IMR-90 (cell line): Measurements from ENCODE around the gene ANK2. TPM values are rescaled to one million over a fixed set of nuclear protein-coding genes. Genes with fewer than 3 reads are reported as not detected.

Experiments
- ATAC-seq: fragments of 200-7000 bp; cut with Tn5 transposase; 2 replicates; pipeline ENCODE4 v1.9.1; 2020; ENCODE audit warnings: low read depth, mild to moderate bottlenecking, moderate library complexity
- BruUV-seq: library from RNA; stranded (reverse); fragments of 400-500 nt; replicated peaks from 2 replicates; lab custom pipeline; 2021; lab: Mats Ljungman, UMichigan
- CTCF ChIA-PET: fragments of 300-600 bp; formaldehyde crosslinking; extraction: SDS; loops from one replicate; lab custom pipeline; 2021; ENCODE audit warnings: antibody characterized with exemption; lab: Yijun Ruan, JAX
- POLR2A ChIA-PET: fragments of 300-600 bp; sonication (Branson Sonifier 250); formaldehyde crosslinking; loops from one replicate; lab custom pipeline; 2022; ENCODE audit warnings: antibody characterized with exemption; ENCODE audit not compliant: unreplicated experiment; lab: Charles Lee
- DNase-seq: peaks from one replicate; pipeline ENCODE4 v3.0.0; 2013
- H2AFZ ChIP-seq: replicated peaks from 2 replicates; pipeline ENCODE3; 2013; ENCODE audit warnings: low read length, mild to moderate bottlenecking; ENCODE audit not compliant: poor library complexity
- H2AK5ac ChIP-seq: 2 replicates; pipeline ENCODE4 v1.6.1; 2013; ENCODE audit warnings: low read depth, low read length, inconsistent platforms
- H2AK9ac ChIP-seq: replicated peaks from 2 replicates; pipeline ENCODE3; 2013; ENCODE audit warnings: mild to moderate bottlenecking, low read depth, low read length, moderate library complexity; ENCODE audit not compliant: poor library complexity
- H2BK120ac ChIP-seq: 2 replicates; pipeline ENCODE4 v1.6.1; 2013; ENCODE audit warnings: low read depth, low read length, inconsistent platforms
- H2BK15ac ChIP-seq: 3 replicates; pipeline ENCODE4 v1.6.1; 2013; ENCODE audit warnings: low read depth, low read length, inconsistent platforms
- H2BK20ac ChIP-seq: 2 replicates; pipeline ENCODE4 v1.6.1; 2013; ENCODE audit warnings: low read depth, mild to moderate bottlenecking, inconsistent platforms, low read length, moderate library complexity
- H2BK5ac ChIP-seq: 2 replicates; pipeline ENCODE4 v1.6.1; 2013; ENCODE audit warnings: mild to moderate bottlenecking, low read depth, low read length, inconsistent platforms; ENCODE audit not compliant: poor library complexity, severe bottlenecking
- H3K14ac ChIP-seq: replicated peaks from 2 replicates; pipeline ENCODE4 v1.6.1; 2013; ENCODE audit warnings: low read depth, low read length, inconsistent platforms
- H3K18ac ChIP-seq: 2 replicates; pipeline ENCODE4 v1.6.1; 2013; ENCODE audit warnings: low read depth, low read length, control low read depth
- H3K23ac ChIP-seq: 2 replicates; pipeline ENCODE4 v1.6.1; 2013; ENCODE audit warnings: low read depth, low read length, inconsistent platforms
- H3K27ac ChIP-seq: 2 replicates; pipeline ENCODE4 v1.5.1; 2013; ENCODE audit warnings: mild to moderate bottlenecking, control low read depth, low read length; ENCODE audit not compliant: insufficient read depth
- H3K27me3 ChIP-seq: 2 replicates; pipeline ENCODE4 v1.6.1; 2013; ENCODE audit warnings: low read length; ENCODE audit not compliant: control insufficient read depth, insufficient read depth
- H3K36me3 ChIP-seq: 2 replicates; pipeline ENCODE4 v1.6.1; 2013; ENCODE audit warnings: low read length, mixed read lengths; ENCODE audit not compliant: control insufficient read depth, insufficient read depth
- H3K4ac ChIP-seq: 2 replicates; pipeline ENCODE4 v1.6.1; 2013; ENCODE audit warnings: low read depth, low read length, inconsistent platforms
- H3K4me1 ChIP-seq: 2 replicates; pipeline ENCODE4 v1.6.1; 2013; ENCODE audit warnings: low read length, mixed read lengths; ENCODE audit not compliant: control insufficient read depth, insufficient read depth
- H3K4me2 ChIP-seq: 2 replicates; pipeline ENCODE4 v1.6.1; 2013; ENCODE audit warnings: low read depth, mild to moderate bottlenecking, control low read depth, low read length, moderate library complexity
- H3K4me3 ChIP-seq: 2 replicates; pipeline ENCODE4 v1.5.1; 2013; ENCODE audit warnings: low read depth, mild to moderate bottlenecking, control low read depth, low read length, moderate library complexity; ENCODE audit not compliant: insufficient read depth
- H3K56ac ChIP-seq: 2 replicates; pipeline ENCODE4 v1.6.1; 2013; ENCODE audit warnings: low read length, inconsistent platforms; ENCODE audit not compliant: insufficient read depth; ENCODE audit errors: extremely low read depth
- H3K79me1 ChIP-seq, 2 experiments: 2 replicates each; pipeline ENCODE4 v1.6.1; 2013; ENCODE audit warnings: low read length in 2 of 2, inconsistent platforms in 1 of 2, low read depth in 1 of 2
- H3K9ac ChIP-seq: 2 replicates; pipeline ENCODE4 v1.6.1; 2013; ENCODE audit warnings: low read depth, low read length, control low read depth
- H3K9me1 ChIP-seq: 2 replicates; pipeline ENCODE4 v1.6.1; 2013; ENCODE audit warnings: low read length, inconsistent platforms; ENCODE audit not compliant: insufficient read depth
- H3K9me3 ChIP-seq: 2 replicates; pipeline ENCODE4 v1.6.1; 2013; ENCODE audit warnings: low read length; ENCODE audit not compliant: control insufficient read depth, insufficient read depth
- H4K20me1 ChIP-seq: 2 replicates; pipeline ENCODE4 v1.6.1; 2013; ENCODE audit warnings: low read length, inconsistent platforms; ENCODE audit not compliant: insufficient read depth
- H4K5ac ChIP-seq: 2 replicates; pipeline ENCODE4 v1.6.1; 2013; ENCODE audit warnings: mild to moderate bottlenecking, low read depth, low read length, control low read depth
- H4K8ac ChIP-seq, 2 experiments: 2 replicates each; pipeline ENCODE4 v1.6.1; 2013; ENCODE audit warnings: low read depth in 2 of 2, low read length in 2 of 2, control low read depth in 1 of 2, inconsistent platforms in 1 of 2
- H4K91ac ChIP-seq: 2 replicates; pipeline ENCODE4 v1.6.1; 2013; ENCODE audit warnings: low read depth, low read length, inconsistent platforms; ENCODE audit not compliant: insufficient read depth
- BHLHE40 ChIP-seq: fragments of 150-350 bp; IDR thresholded peaks from 2 replicates; pipeline ENCODE4 v1.6.1; 2016; ENCODE audit warnings: mild to moderate bottlenecking, low read depth, low read length
- CEBPB ChIP-seq: IDR thresholded peaks from 2 replicates; pipeline ENCODE4 v1.6.1; 2012; ENCODE audit warnings: low read depth, low read length, improper control_type of control experiment
- CHD1 ChIP-seq: IDR thresholded peaks from 2 replicates; pipeline ENCODE4 v1.6.1; 2012; ENCODE audit warnings: low read depth, low read length, improper control_type of control experiment
- CTCF ChIP-seq: conservative IDR thresholded peaks from 2 replicates; pipeline ENCODE4 v1.5.1; 2012; ENCODE audit warnings: mild to moderate bottlenecking, low read depth, low read length, improper control_type of control experiment
- ELK1 ChIP-seq: fragments of 150-350 bp; IDR thresholded peaks from 2 replicates; pipeline ENCODE4 v1.6.1; 2016; ENCODE audit warnings: low read depth, mild to moderate bottlenecking, low read length, moderate library complexity, borderline replicate concordance
- FOS ChIP-seq: fragments of 150-350 bp; IDR thresholded peaks from 2 replicates; pipeline ENCODE4 v1.6.1; 2016; ENCODE audit warnings: low read depth, low read length
- MAFK ChIP-seq: IDR thresholded peaks from 2 replicates; pipeline ENCODE4 v1.6.1; 2012; ENCODE audit warnings: low read depth, low read length, improper control_type of control experiment
- NFE2L2 ChIP-seq: fragments of 150-350 bp; IDR thresholded peaks from 2 replicates; pipeline ENCODE4 v1.6.1; 2016; ENCODE audit warnings: low read depth, mild to moderate bottlenecking, low read length
- RAD21 ChIP-seq: IDR thresholded peaks from 2 replicates; pipeline ENCODE4 v1.6.1; 2012; ENCODE audit warnings: low read length, improper control_type of control experiment
- RCOR1 ChIP-seq: IDR thresholded peaks from 2 replicates; pipeline ENCODE4 v1.6.1; 2012; ENCODE audit warnings: mild to moderate bottlenecking, low read length, improper control_type of control experiment; ENCODE audit not compliant: insufficient replicate concordance
- SMC3 ChIP-seq: fragments of 150-350 bp; IDR thresholded peaks from 2 replicates; pipeline ENCODE4 v1.6.1; 2016; ENCODE audit warnings: low read depth, mild to moderate bottlenecking, antibody characterized with exemption, low read length, moderate library complexity
- USF2 ChIP-seq: fragments of 150-350 bp; IDR thresholded peaks from 2 replicates; pipeline ENCODE4 v1.6.1; 2017; ENCODE audit warnings: mild to moderate bottlenecking, antibody characterized with exemption, low read length, low read depth
- WGBS, 2 experiments: methylation state at CpG; one replicate each; pipeline versions ENCODE4 v1.1.5 to v1.1.7; 2013; ENCODE audit warnings: missing lambda C conversion rate in 2 of 2; ENCODE audit not compliant: insufficient read length in 1 of 2; ENCODE audit errors: extremely low coverage in 2 of 2; 5-methylcytosine and 5-hydroxymethylcytosine counted together
- dilution Hi-C: fragments of 300-500 bp; cut with HindIII; formaldehyde crosslinking; loops from one replicate; pipeline ENCODE4 v1.14.3; 2018; ENCODE audit warnings: low sequenced_read_pairs; ENCODE audit not compliant: unreplicated experiment
- in situ Hi-C: fragments of 300-500 bp; cut with MboI; formaldehyde crosslinking; loops from 3 replicates; pipeline ENCODE4 v1.14.3; 2019; ENCODE audit warnings: low sequenced_read_pairs, inconsistent platforms, mixed read lengths
- intact Hi-C: fragments of 100-400 bp; cut with micrococcal nuclease; formaldehyde crosslinking; loops from 2 replicates; pipeline ENCODE4 v1.10.0; 2022
- polyA plus RNA-seq, 3 experiments: library from polyadenylated mRNA; depleted of rRNA; stranded (reverse); fragments of >200 nt; gene quantifications; 2 replicates each; pipeline ENCODE4 v1.2.3, GENCODE V29; 2012; ENCODE audit warnings: low replicate concordance in 1 of 3
- total RNA-seq: library from RNA; depleted of rRNA; stranded (reverse); fragments of >200 nt; gene quantifications from 2 replicates; pipeline ENCODE4 v1.2.3, GENCODE V29; 2012

ANK2 gene
- total and polyA plus RNA-seq, 2 of the 4 experiments (the other 2 are of a cell fraction) = 0.82 to 6.6 TPM

DNA sequence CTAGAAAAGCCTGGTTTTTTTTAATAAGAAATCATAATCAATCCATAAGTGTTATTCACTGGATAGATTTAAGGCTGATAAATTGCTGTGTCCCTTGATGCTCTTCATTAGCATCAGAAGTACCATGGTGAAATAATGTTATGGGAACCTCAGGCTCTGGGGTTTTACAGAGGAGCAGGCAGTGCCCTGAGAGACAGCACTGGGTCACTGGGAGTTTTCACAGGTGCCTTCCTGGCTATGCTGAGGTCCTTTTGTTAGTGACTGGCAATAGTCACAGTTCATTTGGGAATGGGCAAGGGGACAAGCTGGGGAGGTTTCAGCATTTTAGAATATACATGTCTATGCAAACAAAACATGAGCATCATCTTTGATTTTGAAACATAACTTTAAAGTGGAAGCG lies 38.6 kb downstream of the ANK2 start:
- no peak overlapping the region for H3K4me2 ChIP-seq
- H3K4me3 ChIP-seq = no peak overlapping the region
- H2AFZ ChIP-seq = no peak overlapping the region
- H4K5ac ChIP-seq = no peak overlapping the region
- no peak overlapping the region for H2AK5ac ChIP-seq
- ATAC-seq (no peak), DNase-seq (no peak)
- H2BK5ac ChIP-seq = no peak overlapping the region
- no peaks in the 10 kb centered on the region for H3K4me1 ChIP-seq
- no peaks in the 10 kb centered on the region for H3K36me3 ChIP-seq
- H3K18ac ChIP-seq = no peak overlapping the region
- in situ Hi-C loops (no loop called here), dilution Hi-C loops (no loop called here), intact Hi-C loops (no loop called here)
- no peak overlapping the region for H2AK9ac ChIP-seq
- no peaks in the 10 kb centered on the region for H3K79me1 ChIP-seq
- H3K56ac ChIP-seq = no peak overlapping the region
- TF ChIP-seq RCOR1 (no peak), MAFK (no peak), ELK1 (no peak), SMC3 (no peak), RAD21 (no peak), FOS (no peak), CEBPB (no peak), BHLHE40 (no peak), USF2 (no peak), CTCF (no peak), CHD1 (no peak), NFE2L2 (no peak)
- no TSS peak for BruUV-seq
- no peak overlapping the region for H2BK20ac ChIP-seq
- no CpG with 5 or more reads among the region's 1 CpG for WGBS, 2 experiments
- no peak overlapping the region for H3K14ac ChIP-seq
- H4K8ac ChIP-seq = no peak overlapping the region
- no peaks in the 10 kb centered on the region for H3K9me1 ChIP-seq
- no peak overlapping the region for H4K91ac ChIP-seq
- H3K9ac ChIP-seq = no peak overlapping the region
- H3K23ac ChIP-seq = no peak overlapping the region
- H4K20me1 ChIP-seq = no peaks in the 10 kb centered on the region
- POLR2A ChIA-PET = no interaction called here
- H2BK120ac ChIP-seq = no peak overlapping the region
- no peak overlapping the region for H2BK15ac ChIP-seq
- H3K9me3 ChIP-seq = no peaks in the 10 kb centered on the region
- no peak overlapping the region for H3K4ac ChIP-seq
- CTCF ChIA-PET = no interaction called here
- H3K27me3 ChIP-seq = no peaks in the 10 kb centered on the region
- H3K27ac ChIP-seq = no peak overlapping the region
